Endothelial cell of umbilical vein (primary cell): Measurements from ENCODE around the gene RAB7A. TPM values are rescaled to one million over a fixed set of nuclear protein-coding genes. Genes with fewer than 3 reads are reported as not detected.

Source experiments
- BruUV-seq: library from RNA; stranded (reverse); fragments of 400-500 nt; replicated peaks from 2 replicates; lab custom pipeline; 2021; lab: Mats Ljungman, UMichigan
- CTCF ChIA-PET: fragments of 300-600, 350-600 bp; sonication (Branson Sonifier 250); formaldehyde crosslinking; loops from one replicate; lab custom pipeline; 2021; ENCODE audit warnings: antibody characterized with exemption, inconsistent platforms; lab: Charles Lee
- POLR2A ChIA-PET: fragments of 300-600, 350-600 bp; sonication (Branson Sonifier 250); formaldehyde crosslinking; loops from one replicate; lab custom pipeline; 2021; ENCODE audit warnings: antibody characterized with exemption, inconsistent platforms; lab: Charles Lee
- DNase-seq: peaks from one replicate; pipeline ENCODE4 v3.0.0-alpha.2; 2011; ENCODE audit warnings: low read depth, low spot score
- FAIRE-seq: peaks from 2 replicates; lab custom pipeline; 2011; peaks lifted over from hg19 to GRCh38; lab: Jason Lieb, UNC
- H2AFZ ChIP-seq: 2 replicates; pipeline ENCODE4 v1.6.0; 2012; ENCODE audit warnings: low read depth, low read length, control low read depth, inconsistent platforms
- H3K27ac ChIP-seq: 2 replicates; pipeline ENCODE4 v1.5.1; 2011; ENCODE audit warnings: low read depth, mild to moderate bottlenecking, control low read depth, low read length, moderate library complexity; ENCODE audit not compliant: insufficient read depth
- H3K27me3 ChIP-seq, 2 experiments: 2 replicates each; pipeline versions ENCODE4 v1.6.0 to v1.6.1; 2011; ENCODE audit warnings: low read length in 2 of 2, mixed read lengths in 1 of 2; ENCODE audit not compliant: control insufficient read depth in 2 of 2, insufficient read depth in 2 of 2
- H3K36me3 ChIP-seq, 2 experiments: 2 replicates in 1 of 2; 3 replicates in 1 of 2; pipeline ENCODE4 v1.5.1; 2011; ENCODE audit warnings: low read length in 2 of 2, mild to moderate bottlenecking in 1 of 2, moderate library complexity in 1 of 2; ENCODE audit not compliant: control insufficient read depth in 2 of 2, insufficient read depth in 2 of 2; ENCODE audit errors: extremely low read depth in 1 of 2
- H3K4me1 ChIP-seq: 3 replicates; pipeline ENCODE4 v1.5.1; 2011; ENCODE audit warnings: mild to moderate bottlenecking, low read length; ENCODE audit not compliant: control insufficient read depth, insufficient read depth; ENCODE audit errors: extremely low read depth
- H3K4me2 ChIP-seq: 2 replicates; pipeline ENCODE4 v1.6.1; 2011; ENCODE audit warnings: low read length, control low read depth, mixed read lengths; ENCODE audit not compliant: insufficient read depth
- H3K4me3 ChIP-seq, 3 experiments: fragments of 200-600 bp in 1 of 3; sonication (generic), shearing (Covaris generic) in 1 of 3; replicated peaks in 1 of 3; 2 replicates each; pipeline ENCODE4 v1.5.1; 2011 to 2016; ENCODE audit warnings: control low read depth in 3 of 3, low read length in 3 of 3, mild to moderate bottlenecking in 2 of 3, inconsistent platforms in 1 of 3, low read depth in 1 of 3, moderate library complexity in 1 of 3; ENCODE audit not compliant: insufficient read depth in 1 of 3
- H3K79me2 ChIP-seq: 2 replicates; pipeline ENCODE4 v1.6.0; 2012; ENCODE audit warnings: low read length, inconsistent platforms; ENCODE audit not compliant: control insufficient read depth, insufficient read depth
- H3K9ac ChIP-seq: replicated peaks from 2 replicates; pipeline ENCODE3; 2011; ENCODE audit warnings: low read length, control low read depth; ENCODE audit not compliant: insufficient read depth; ENCODE audit errors: extremely low read depth
- H3K9me1 ChIP-seq: replicated peaks from 3 replicates; pipeline ENCODE4 v1.6.0; 2011; ENCODE audit warnings: mild to moderate bottlenecking, low read length; ENCODE audit not compliant: control insufficient read depth, insufficient read depth; ENCODE audit errors: extremely low read depth
- H3K9me3 ChIP-seq: replicated peaks from 2 replicates; pipeline ENCODE4 v1.5.1; 2012; ENCODE audit warnings: low read length, inconsistent platforms; ENCODE audit not compliant: control insufficient read depth, insufficient read depth
- H4K20me1 ChIP-seq: replicated peaks from 2 replicates; pipeline ENCODE3; 2011; ENCODE audit warnings: mild to moderate bottlenecking, low read length; ENCODE audit not compliant: control insufficient read depth, insufficient read depth; ENCODE audit errors: extremely low read depth
- EZH2 ChIP-seq: IDR thresholded peaks from 2 replicates; pipeline ENCODE4 v1.6.1; 2012; ENCODE audit warnings: borderline replicate concordance, low read depth, mild to moderate bottlenecking, moderate library complexity, low read length, inconsistent platforms; ENCODE audit not compliant: severe bottlenecking
- FOS ChIP-seq: IDR thresholded peaks from 2 replicates; pipeline ENCODE4 v1.6.1; 2011; ENCODE audit warnings: mild to moderate bottlenecking, low read length, moderate library complexity, borderline replicate concordance; ENCODE audit not compliant: insufficient read depth
- GATA2 ChIP-seq: IDR thresholded peaks from 2 replicates; pipeline ENCODE4 v1.7.0; 2011; ENCODE audit warnings: low read depth, mild to moderate bottlenecking, moderate library complexity, mixed read lengths, low read length; ENCODE audit not compliant: insufficient read length, insufficient read depth
- JUN ChIP-seq: IDR thresholded peaks from 2 replicates; pipeline ENCODE4 v1.6.1; 2011; ENCODE audit warnings: borderline replicate concordance, low read depth; ENCODE audit not compliant: insufficient read length, insufficient read depth
- MAX ChIP-seq: IDR thresholded peaks from 2 replicates; pipeline ENCODE4 v1.6.1; 2011; ENCODE audit not compliant: insufficient read depth, insufficient read length
- MYC ChIP-seq: IDR thresholded peaks from one replicate; pipeline ENCODE4 v1.6.1; 2011; ENCODE audit warnings: mild to moderate bottlenecking, low read depth, low read length
- POLR2A ChIP-seq: IDR thresholded peaks from 2 replicates; pipeline ENCODE4 v1.6.1; 2012; ENCODE audit warnings: low read depth, mild to moderate bottlenecking, control low read depth, low read length
- POLR2AphosphoS5 ChIP-seq: IDR thresholded peaks from 2 replicates; pipeline ENCODE4 v1.6.1; 2012; ENCODE audit warnings: low read depth, mild to moderate bottlenecking, control low read depth, low read length, moderate library complexity; ENCODE audit not compliant: insufficient read depth
- dilution Hi-C: fragments of 300-500 bp; cut with MboI; formaldehyde crosslinking; loops from one replicate; pipeline ENCODE4 v1.15.0; 2019; ENCODE audit warnings: low sequenced_read_pairs; ENCODE audit not compliant: extremely low pct_ligation_motif_present
- intact Hi-C: fragments of 100-400 bp; cut with micrococcal nuclease; formaldehyde crosslinking; loops from one replicate; pipeline ENCODE4 v1.10.0; 2022
- polyA plus RNA-seq, 4 experiments: library from polyadenylated mRNA; depleted of rRNA in 3 of 4; stranded (reverse) in 3 of 4; unstranded in 1 of 4; fragments of >200 nt; gene quantifications; 2 replicates each; pipeline versions ENCODE4 v1.2.1 to v1.2.3, GENCODE V29; 2011 to 2012; ENCODE audit warnings: missing spikeins in 1 of 4
- total RNA-seq: library from RNA; stranded (reverse); gene quantifications from 2 replicates; pipeline ENCODE4 v1.2.3, GENCODE V29; 2021
- TF ChIP-seq, protein P1 (sequence below), 2 donors: IDR thresholded peaks; 1 replicate in 1 of 2; 2 replicates in 1 of 2; pipeline ENCODE4 v1.5.1; 2011; ENCODE audit warnings: low read length in 2 of 2, mild to moderate bottlenecking in 2 of 2, moderate library complexity in 2 of 2, control low read depth in 1 of 2, inconsistent platforms in 1 of 2, low read depth in 1 of 2; ENCODE audit not compliant: insufficient read depth in 1 of 2; ENCODE audit errors: extremely low read depth in 1 of 2

RAB7A gene
- total and polyA plus RNA-seq, 2 donors (not counting 3 experiments of a cell fraction or from before 2014, with no cell fraction given): 243 to 262 TPM

DNA sequence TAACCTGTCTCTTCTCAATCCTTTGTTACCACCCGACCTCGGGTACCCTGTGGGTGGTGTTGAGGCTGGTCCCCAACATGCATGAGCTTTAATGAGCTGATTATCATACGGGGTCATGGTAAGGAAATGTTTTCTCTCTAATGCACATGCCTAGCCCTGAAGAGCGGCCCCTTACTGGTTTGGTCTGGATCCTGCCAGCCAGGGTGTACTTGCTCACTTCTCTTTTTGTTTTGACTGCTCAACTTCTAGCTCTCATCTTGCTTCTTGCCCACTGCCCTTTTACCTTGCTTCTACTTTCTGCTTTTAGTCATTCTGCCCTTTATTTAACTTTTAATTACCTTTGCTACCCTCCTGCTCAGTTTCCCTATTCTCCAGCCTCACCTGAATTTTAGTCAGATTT is 109.1 kb downstream of the RAB7A start:
- H3K9me3 ChIP-seq: no peaks in the 10 kb centered on the region

More for the DNA sequence above, 109.1 kb downstream of the RAB7A start:
- intact Hi-C loops: no loop called here
- TF ChIP-seq MAX (no peak), GATA2 (no peak), POLR2AphosphoS5 (no peak), POLR2A (no peak), MYC (no peak), EZH2 (no peak), FOS (no peak), JUN (no peak)
- TF ChIP-seq, protein P1, sequence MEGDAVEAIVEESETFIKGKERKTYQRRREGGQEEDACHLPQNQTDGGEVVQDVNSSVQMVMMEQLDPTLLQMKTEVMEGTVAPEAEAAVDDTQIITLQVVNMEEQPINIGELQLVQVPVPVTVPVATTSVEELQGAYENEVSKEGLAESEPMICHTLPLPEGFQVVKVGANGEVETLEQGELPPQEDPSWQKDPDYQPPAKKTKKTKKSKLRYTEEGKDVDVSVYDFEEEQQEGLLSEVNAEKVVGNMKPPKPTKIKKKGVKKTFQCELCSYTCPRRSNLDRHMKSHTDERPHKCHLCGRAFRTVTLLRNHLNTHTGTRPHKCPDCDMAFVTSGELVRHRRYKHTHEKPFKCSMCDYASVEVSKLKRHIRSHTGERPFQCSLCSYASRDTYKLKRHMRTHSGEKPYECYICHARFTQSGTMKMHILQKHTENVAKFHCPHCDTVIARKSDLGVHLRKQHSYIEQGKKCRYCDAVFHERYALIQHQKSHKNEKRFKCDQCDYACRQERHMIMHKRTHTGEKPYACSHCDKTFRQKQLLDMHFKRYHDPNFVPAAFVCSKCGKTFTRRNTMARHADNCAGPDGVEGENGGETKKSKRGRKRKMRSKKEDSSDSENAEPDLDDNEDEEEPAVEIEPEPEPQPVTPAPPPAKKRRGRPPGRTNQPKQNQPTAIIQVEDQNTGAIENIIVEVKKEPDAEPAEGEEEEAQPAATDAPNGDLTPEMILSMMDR (IDR thresholded peaks at IDR 0.05; ENCODE audit: extremely low read depth in 1 of 2, insufficient read depth in 1 of 2, low read depth in 1 of 2, low read length in 2 of 2): no peak
- H3K9me1 ChIP-seq: no peaks in the 10 kb centered on the region
- no peaks in the 10 kb centered on the region for H3K27me3 ChIP-seq
- no peak overlapping the region for H3K4me2 ChIP-seq
- H3K27ac ChIP-seq: no peak overlapping the region
- FAIRE-seq (no peak), DNase-seq (no peak)
- ChIA-PET CTCF (interaction anchor here (2.1 kb wide), 1 partner anchor 10 kb away, joined by 9 read pairs; no protein-coding TSS in a partner anchor), POLR2A (no interaction called here)
- no peak overlapping the region for H3K4me3 ChIP-seq
- dilution Hi-C loops: no loop called here
- no peaks in the 10 kb centered on the region for H3K79me2 ChIP-seq
- no peaks in the 10 kb centered on the region for H4K20me1 ChIP-seq
- no peak overlapping the region for H2AFZ ChIP-seq
- H3K4me1 ChIP-seq: no peaks in the 10 kb centered on the region
- no peaks in the 10 kb centered on the region for H3K36me3 ChIP-seq
- H3K9ac ChIP-seq: no peak overlapping the region
- no TSS peak for BruUV-seq
